NCI-H187 (cell line): ENCODE data around the gene LDLRAD4.

ENCODE experiments used
- DNase-seq, 2 experiments: peaks; one replicate each; lab custom pipeline; 2025; lab: John Stamatoyannopoulos, UW

The LDLRAD4 gene

DNA sequence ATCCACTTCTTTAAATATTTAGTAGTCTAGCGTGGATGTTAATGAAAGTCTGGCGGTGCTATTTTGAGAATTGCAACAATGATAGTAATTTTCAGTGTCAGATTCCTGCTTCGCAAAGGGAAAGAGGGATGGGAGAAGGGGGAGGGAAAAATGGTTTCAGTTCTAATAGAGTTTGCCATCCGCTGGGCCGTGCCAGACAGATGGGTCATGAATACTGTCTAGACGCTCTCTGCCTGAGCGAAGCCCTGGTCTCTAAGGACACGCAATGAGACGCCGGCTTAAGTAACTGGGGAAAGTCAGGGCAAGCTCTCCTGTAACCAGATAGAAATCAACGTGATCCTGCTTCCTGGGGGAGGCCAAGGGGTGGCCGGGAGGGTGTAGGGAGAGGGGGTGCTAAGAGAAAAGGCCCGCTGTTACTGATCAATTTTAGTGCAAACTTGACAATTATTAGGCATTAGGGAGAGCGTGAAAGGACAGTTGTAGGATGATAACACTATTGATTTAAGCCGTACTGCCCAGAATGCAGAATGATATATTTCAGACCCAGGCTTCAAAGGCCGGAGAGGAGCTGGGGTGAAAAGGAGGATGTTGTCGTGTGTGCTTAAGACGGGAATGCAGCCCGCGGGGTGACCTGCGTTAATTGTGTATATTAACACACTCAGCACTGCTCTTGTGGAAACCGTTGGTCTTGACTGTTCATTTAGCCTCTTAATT, 229.2 kb downstream of the LDLRAD4 start:
- DNase-seq: peak; percentile 27

DNA sequence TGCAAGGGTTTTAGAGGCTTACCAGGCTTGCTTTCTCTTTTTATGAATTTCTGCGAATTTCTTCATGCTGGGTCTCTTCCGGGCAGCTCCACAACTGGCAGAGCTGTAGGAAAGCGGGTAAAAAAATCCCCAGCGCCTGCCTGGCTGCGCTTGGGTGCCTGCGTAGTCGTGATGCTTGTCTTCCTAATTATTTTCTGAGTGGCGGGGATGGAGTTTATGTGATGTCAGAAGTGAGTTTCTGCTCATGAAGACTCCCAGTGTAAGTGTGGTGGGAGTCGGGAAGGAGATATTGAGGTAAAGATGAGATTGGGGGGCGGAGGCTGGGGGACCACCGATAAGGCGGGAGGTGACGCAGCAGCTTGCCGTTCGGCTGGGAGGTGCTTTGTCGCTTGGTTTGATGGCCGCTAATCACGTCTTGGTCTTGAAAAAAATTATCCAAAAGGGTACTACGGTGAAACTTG, 229.8 kb downstream of the LDLRAD4 start:
- no peak for DNase-seq

DNA sequence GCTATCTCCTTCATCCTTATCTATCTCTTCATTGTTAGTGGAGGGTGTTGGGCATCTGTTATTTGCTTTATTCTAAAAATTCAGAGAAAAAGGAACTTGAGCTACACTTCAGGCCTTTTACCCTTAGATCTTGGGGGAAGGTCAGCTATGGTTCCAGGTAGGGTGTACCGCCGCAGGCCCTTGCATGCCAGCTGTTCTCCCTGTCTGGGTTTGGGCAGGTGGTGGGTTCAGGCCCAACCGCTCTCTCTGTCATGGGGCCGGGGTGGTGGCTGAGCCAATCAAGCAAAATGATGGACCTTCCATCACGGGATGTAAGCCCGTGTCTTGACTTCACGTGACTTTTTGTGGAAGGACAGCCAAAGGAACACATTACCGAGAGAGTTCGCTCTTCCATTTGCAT, 231.1 kb downstream of the LDLRAD4 start:
- DNase-seq: no peak

DNA sequence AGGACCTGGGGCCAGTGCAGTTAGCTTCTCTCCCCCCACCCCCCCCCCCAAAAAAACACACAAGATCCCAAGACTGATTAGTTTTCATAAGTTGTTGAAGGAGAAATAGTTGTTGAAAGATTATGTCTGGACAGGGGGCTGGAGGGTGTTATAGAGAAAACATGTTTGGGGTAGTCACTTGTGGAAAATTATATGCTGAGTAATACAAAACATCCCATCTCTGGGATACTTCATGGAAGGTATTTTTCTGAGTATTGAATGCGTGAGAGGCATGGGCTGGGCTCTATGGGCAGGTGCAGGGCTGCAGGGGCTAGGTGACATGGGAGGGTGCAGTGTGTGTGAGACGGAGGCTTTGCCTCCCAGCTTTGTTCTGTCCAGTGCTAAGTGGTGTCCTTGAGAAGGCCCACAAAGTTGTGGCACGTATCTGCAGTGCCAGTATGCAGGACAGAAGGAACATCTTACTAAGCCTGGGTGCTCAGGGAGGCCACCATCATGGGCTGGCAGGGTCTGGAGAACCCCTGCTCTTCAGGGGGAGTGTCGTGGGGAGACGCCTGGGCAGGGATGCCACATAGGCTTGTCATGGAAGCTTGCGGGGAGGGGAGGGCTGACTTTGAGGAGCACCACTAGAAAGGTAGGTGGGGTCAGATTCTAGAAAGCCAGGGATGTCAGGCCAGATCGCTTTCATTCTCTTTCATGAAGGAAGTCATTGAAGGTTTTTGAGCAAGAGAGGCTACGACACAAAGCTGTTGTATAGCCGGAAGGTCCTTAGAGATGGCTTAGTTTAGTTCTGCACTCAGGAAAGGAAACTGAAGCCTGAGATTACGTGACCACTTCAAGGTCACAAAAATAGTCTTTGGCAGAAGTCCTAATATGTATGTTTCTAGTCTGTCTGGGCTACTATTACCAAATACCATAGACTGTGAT, 232.0 kb downstream of the LDLRAD4 start:
- DNase-seq: no peak

DNA sequence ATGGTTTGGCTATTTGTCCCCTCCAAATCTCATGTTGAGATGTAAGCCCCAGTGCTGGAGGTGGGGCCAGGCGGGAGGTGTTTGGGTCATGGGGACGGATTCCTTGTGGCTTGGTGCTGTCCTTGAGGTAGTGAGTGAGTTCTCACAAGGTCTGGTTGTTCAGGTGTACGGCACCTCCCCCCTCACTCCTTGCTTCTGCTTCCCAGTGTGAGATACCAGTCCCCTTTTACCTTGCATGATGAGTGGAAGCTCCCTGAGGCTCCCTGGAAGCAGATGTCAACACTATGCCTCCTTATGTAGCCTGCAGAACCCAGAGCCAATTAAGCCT, 232.6 kb downstream of the LDLRAD4 start:
- DNase-seq: no peak

DNA sequence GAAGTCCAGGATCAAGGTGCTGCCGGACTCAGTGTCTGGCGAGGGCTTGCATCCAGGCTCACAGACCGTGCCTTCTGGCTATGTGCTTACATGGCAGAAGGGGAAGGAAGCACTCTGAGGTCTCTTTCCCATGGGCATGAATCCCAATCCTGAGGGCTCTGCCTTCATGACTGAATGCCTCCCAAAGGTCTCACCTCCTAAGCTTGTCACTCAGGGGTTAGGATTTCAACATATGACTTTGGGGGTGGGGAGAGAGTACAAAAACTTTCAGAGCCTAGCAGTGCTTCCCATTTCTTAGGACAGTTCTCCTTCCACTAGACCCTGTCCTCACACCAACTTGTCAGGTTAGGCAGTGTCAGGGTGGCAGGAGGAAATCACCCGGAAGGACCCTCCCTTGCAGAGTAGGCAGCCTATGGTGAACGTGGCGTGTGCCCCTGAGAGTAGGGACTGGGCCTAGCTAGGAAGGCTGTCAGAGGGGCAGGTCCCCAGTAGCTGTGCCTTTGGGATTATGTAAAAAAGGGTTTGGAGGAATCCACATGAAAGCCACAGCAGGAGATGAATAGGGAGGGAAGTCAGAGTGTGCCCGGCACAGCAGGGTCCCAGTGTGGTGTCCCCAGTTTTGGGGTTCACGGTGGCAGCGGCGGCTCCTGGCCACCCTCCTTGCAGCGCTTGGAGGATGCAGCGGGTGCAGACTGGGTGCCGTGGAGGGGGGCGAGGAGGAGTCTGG, 233.3 kb downstream of the LDLRAD4 start:
- DNase-seq: no peak

DNA sequence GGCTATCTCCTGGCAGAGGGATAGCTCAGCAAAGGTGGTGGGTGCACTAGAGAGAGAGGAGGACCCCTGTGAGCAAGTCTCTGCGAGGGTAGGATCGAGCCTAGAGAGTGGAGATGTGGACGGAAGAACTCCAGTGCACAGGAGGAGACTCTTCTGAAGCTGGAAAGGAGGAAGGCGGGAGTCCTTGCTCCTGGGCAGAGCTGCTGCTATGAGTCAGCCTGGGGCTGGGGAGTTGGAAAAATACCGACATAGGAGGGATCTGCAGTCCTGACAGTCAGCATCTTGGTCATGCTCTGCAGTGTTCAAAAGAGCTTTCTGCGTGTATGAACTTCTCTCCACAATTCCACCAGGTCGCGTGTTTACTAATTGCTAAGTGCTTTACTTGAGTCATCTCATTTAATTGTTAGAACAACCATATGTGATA, 233.8 kb downstream of the LDLRAD4 start:
- no peak for DNase-seq

DNA sequence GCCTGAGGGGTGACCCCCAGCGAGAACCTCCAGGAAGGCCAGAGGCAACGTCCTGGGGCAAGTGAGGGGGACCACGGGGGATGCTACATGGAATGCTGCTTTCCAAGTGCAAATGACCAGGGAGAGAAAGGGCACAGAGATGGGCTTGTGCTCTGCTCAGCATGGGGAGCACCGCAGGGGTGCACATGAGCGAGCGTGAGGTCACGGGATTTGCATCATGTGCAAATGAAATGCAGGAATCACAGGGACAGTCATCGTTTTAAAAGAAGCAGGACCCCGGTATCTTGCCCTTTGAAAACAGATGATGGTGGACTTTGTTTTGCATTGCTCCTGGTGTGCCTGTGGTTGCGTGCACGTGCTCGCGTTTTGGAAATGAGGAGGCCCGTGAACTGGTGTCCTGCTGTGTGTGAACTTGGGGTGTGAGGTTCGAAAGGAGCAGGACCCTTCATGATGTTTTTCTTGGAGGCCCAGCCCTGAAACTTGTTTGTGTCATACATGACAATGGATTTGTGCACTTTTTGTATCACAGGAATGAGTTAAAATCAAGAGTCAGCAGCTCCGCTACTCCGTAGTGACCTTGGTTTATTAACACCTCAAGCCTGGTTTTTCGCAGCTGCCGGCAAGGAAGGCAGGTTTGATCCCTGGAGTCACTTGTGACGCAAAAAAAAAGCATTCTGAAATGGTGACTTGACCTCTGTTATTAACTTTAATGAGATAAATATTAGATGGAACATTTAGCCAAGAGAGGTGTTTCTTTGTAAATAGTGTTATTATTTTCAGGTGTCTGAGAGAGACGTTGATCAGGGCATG, 234.5 kb downstream of the LDLRAD4 start:
- no peak for DNase-seq

DNA sequence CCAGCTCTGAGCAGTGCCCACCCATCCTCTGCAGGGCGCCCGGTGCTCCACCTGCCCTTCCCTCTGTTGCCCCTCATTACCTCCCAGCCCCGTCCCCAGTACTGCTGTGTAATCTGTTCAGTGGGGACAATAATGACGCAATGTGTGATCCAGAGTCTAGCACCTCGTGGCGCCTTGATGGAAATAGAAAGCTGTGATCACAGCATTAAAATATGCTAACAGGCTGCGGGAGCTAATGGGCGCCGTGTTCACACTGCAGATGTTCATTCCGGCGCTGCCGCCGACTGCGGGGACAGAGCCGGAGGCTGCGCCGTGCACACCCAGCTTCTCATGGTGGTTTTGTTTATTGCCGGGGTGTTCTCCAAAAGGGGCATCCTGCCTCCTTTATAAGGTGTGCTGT, 235.2 kb downstream of the LDLRAD4 start:
- no peak for DNase-seq

DNA sequence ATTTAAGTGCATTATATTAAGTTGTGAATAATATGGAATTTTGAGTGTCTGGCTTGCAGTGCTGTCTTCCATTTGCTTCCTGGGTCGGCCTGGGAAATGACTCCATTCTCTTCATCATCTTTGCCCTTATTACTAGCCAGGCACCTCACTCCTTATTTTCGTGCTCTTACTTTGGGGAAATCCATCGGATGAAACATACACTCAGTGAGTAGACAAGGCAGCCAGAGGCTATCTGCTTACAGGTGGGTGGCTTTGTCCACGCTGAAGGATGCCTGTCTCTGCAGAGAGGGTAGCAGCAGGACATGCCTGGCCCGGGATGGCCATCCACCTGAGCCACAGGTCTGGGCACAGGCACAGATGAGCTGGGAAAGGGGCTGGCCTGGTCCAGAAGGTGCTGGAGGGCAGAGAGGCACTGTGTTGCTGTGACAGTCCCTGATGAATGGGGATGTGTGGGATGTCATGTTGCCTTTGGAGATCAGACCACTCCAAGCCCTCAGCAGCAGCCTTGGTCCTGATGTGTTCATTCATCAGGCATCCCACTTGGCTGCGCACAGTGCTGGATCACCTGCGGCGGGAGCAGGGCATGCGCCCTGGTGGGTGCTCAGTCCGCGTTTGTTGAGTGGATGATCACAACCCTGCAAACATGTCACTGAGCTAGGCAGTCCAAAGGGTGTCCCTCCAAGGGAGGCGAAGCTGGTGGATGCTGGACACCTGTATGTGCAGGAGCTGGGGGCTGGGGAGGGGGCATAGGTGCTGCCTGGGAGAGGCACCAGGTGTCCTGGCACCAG, 236.0 kb downstream of the LDLRAD4 start:
- no peak for DNase-seq

DNA sequence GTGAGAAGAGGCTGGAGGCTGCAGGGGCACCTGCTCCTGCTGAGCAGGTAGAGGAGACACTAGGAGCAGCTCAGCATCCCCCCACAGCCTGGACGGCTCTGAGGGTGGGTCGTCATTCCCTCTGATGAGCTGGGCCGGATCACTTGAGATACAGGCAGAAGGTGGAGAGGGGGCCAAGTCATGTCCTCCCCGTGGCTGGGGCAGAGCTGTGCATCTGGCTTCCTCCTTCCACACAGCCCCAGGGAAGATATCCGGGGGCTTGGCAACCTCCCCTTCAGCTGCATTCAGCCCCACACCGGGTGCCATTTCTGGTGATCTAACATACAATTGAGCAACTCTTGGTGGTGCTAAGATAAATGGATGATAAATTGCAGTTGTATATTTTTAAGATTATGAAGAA, 236.9 kb downstream of the LDLRAD4 start:
- DNase-seq: no peak

DNA sequence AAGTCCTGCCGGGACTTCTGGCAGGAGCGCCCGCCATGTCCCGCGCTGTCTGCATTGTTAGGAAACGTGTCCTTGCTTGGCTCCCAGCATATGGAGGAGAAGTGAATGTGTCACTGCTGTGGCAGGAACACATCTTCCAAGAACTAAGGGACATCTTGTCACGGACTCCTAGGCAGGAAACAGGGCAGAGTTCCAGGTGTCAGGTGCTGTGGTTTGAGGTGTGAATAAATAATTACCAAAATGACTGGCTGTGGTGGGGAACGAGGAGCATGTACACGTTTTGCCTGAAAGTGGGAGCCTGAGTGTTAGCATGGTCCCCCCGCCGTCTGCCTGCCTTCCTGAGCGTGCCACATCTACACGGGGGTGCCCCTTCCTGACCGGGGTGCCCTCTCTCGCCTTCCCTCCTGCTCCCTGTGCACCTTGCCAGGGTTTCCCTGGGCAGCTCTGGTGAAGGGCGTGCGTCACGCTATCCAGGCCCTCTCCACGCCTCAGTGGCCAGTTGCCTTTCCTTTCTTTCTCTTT, 237.5 kb downstream of the LDLRAD4 start:
- no peak for DNase-seq

DNA sequence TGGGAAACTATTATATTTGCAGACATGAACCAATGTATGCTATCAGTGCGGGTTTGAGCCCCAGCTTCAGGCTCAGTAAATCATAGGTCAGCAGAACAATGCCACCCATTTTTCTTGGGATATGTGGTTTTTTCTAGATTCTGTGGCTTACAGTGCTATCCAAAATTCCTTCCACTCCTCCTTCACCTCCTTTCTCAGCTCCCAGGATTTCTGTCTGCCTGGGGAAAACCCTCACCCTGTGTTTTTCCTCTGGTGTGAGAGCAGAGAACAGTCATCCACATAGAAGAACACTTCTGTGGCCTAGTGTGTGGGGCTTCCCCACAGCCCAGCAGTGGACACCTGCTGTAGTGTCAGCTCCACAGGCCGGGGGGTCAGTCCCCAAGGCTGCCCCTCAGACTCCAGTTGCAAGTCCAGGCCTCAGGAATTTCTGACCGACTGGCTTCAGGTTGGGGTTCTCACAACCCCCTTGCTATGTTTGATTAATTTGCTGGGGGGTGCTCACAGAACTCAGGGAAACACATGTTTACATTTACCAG, 238.2 kb downstream of the LDLRAD4 start:
- no peak for DNase-seq

DNA sequence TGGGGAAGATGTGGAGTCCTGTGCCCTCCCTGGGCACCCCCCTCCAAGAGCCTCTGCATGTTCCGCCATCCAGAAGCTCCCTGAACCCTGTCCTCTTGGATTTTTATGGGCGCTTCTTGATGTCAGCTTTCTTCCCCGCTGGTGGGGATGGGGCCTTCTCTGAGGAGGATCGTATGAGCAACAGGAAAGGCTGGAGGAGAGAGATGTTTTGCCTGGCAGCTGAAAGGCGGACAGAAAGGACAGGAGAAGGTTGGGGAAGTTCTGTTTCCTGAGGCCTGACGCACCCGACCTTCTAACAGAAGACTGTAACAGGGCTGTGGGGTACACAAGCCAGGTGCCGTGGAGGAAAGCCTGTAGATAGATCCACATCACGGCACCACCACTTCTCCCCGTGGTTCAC, 238.8 kb downstream of the LDLRAD4 start:
- DNase-seq: no peak

DNA sequence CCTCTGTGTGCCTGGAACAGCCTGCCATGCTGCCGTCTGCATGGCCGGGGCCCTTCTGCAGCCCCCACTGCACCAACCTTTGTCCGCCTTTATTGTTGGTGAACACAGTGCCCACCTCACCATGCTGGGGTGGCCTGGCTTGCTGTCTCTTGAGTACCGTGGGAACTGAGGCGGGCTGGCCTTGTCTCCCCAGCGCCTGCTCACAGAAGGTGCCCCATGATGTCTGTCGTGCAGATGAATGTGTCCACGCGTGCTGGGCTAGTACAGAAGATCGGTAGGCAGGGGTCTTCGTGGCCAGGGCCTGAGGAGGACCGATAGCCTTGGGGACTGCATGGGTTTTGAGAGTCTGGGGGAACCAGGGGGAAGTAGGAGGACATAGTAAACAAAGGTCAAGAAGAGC, 242.4 kb downstream of the LDLRAD4 start:
- DNase-seq: no peak

DNA sequence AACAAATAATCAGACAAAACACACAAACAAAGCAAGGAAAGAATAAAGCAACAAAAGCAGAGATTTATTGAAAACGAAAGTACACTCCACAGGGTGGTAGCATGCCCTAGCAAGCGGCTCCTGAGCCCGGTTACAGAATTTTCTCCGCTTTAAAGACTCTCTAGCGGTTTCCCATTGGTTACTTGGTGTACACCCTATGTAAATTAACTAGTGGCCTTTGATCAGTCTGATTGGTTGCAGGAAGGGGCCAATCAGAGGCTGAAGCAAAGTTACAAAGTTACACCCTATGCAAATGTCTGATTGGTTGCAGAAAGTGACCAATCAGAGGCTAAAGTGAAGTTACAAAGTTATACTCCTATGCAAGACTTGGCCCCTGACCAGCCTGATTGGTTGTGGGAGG, 242.9 kb downstream of the LDLRAD4 start:
- DNase-seq: peak in 1 of 2 experiments; percentile 32

DNA sequence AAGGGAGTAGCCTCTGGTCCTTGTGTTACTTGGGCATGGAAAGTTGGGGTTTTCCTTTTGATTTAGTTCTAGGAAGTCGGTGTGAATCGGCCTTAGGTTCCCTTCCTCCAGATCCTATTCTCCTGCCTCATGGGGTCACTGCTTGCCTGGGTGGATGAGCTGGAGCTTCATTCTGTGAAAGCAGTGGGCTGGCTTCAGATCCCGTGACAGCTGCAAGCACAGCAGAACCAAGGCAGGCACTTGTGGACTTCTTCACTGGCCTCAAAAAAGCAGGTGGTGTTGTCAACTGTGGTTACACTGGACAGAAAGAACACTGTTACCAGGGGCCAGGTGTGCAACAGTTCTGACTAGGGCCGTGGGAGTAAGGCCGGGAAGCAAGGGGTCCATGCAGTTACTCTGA, 243.4 kb downstream of the LDLRAD4 start:
- DNase-seq: peak in 1 of 2 experiments; percentile 31

DNA sequence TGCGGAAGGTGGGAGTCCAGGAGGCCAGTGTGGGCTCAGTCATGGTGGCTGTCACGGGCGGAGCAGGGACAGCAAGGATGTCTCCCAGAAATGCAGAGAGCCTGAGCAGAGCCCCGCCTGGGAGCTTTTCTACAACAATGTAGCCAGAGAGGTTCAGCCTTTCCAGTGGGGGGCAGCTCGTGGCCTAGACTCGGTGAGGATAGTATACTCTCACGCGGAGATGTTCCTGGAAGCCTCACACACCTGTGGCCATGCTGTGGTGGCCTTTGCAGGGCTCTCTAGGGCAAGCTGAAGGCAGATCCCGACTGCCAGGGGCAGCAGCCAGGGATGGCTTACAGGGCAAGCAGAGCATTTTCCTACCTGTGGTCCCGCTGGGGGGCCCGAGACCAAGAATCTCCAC, 244.1 kb downstream of the LDLRAD4 start:
- no peak for DNase-seq

DNA sequence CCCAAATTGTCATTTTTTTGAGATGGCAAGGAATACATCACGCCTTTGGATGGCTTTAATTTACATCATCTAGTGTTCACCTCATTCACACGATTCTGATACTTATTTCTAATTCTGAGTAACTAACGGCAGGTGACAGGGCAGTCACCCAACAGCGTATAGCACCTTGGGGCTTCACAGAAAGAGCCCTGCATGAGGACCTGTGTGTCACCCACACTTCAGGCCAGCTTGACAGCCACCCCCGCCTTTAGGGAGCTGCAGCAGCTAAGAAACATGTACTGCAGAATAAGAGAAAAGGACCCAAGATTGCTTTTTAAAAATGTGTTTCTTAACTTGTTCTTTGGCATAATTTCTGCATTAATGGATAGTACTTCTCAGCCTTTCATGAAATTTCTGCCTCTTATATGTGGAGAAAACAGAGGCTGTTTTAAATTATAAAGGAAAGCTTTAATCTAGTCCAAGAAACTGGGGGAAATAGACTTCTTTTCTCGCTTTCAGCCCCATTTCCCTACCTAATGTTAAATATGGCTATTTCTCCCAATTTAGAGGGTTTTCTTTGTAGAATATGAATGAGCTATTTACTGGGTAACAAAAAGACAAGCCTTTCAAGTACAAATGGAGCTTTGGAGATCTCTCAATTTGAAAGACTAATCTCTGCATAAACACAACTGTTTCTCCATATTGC, 245.1 kb downstream of the LDLRAD4 start:
- no peak for DNase-seq
